Lung microvascular endothelial cell (primary cell): ENCODE measurements around the gene CZIB. TPM values are rescaled to one million over a fixed set of nuclear protein-coding genes. Genes with fewer than 3 reads are reported as not detected.
"Not testable (repeated sequence)": the region's sequence is repeated elsewhere in the genome, so short reads cannot be mapped to it uniquely, and the experiment has no call there.

Experiments
- DNase-seq, 2 donors: peaks; one replicate each; pipeline versions ENCODE4 v3.0.0 to v3.0.0-alpha.2; 2010; ENCODE audit warnings: low read depth in 2 of 2
- total RNA-seq: library from RNA; depleted of rRNA; stranded (reverse); fragments of >200 nt; gene quantifications from 2 replicates; pipeline ENCODE4 v1.2.1, GENCODE V29; 2014

CZIB gene
- total RNA-seq, 1 donor from 2014 or later = 35.5 TPM

DNA sequence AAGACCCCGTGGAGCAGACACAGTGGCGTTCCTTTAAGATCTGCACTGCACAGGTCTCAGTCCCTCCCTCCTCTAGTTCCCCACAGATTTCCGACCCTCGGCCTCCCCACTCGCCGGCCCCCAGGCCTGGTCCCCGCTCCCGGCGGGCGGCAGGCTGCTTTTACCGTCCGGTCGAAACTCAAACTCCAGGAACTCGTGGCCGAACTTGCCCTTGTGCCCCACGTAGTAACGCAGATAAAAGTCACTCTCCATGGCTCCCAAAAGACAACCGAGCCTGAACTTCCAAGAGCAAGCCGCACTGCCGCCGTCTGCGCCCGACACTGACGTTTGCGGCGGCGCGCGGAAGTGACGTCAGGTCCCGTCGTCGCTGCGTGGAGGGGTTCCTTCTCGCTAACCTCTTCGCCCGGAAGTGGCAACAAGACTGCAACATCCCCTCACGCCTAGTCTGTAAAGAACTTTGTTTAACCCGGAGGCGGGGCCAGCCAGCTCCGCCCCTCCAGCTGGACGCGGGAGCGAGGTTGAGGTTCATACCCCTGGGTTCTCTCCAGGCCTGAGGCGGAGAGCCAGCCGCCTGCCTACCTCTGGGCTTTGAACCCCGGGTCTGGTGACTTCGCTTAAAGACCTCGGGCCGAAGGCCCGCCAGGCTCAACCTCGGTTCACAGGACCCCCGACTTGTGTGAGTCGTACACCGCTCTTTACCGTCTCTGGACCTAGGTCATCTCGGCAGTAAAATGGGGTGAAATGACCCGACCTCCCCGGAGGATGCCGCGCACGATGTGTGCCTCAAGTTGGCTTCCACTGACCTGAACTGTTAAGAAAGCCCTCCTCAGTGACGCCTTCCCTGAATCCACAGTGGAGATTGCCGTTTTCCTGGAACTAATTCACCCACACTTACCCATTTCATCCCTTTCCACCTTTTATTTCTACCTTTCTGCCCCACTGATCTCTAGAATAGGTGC is 18.0 kb upstream of the CZIB start, which contains the start of gene MAGOH:
TSS of gene MAGOH (minus strand) at position 322 of the 959 bp plus-strand sequence. CDS start at position 252, 70 bp downstream.
- peak; percentile 95 to 96 for DNase-seq

DNA sequence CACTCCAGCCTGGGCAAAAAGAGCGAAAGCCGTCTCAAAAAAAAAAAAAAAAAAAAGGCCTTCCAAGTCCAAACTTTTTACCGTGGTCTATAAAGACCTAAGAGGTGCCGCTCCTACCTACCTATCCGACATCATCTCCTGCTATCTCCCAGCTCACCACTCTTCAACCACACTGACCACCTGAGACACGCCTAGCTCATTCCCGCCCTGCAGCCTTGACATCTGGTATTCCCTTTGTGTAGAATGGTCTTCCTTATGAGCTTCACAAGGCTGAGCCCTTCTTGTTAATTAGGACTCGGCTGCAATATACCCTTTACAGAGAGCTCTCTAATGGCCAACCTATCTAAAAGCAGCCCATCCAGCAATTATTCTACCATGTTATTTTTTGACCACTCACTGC is 17.2 kb upstream of the CZIB start:
- no peak for DNase-seq

DNA sequence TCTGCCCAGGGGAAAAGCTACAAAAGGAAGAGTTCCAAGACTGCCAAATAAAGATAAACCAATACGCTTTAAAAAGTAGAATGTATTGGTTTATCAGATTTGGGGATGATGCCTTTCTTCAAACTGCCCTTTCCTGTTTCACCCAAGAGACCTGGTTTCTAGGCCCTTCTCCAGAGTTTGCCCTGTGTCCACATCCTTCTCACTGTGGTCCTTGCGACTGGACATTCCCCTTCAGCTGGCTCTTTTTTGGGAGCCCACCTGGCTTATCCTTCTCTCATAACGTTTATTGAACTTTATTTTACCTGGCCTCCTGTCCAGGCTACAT is 490 bp upstream of the CZIB start:
- DNase-seq = no peak

DNA sequence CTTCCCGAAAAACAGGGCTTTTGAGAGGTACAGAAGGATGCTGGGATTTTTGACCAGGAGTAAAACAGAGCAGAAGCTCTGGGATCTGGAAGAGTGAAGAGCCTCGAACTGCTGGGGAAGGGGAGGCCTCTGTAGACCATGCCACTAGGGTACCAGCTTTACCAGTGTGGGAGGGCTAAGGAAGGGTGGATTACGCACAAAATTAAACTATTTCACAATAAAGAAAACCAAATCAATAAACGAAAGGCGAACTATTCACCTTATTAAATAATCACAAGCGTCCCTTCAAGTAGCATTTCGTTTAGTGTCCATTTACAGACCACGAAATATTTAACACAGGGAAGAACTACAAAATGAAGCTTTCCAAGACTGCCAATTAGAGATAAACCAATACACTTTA is 723 bp downstream of the CZIB start:
- no peak for DNase-seq

DNA sequence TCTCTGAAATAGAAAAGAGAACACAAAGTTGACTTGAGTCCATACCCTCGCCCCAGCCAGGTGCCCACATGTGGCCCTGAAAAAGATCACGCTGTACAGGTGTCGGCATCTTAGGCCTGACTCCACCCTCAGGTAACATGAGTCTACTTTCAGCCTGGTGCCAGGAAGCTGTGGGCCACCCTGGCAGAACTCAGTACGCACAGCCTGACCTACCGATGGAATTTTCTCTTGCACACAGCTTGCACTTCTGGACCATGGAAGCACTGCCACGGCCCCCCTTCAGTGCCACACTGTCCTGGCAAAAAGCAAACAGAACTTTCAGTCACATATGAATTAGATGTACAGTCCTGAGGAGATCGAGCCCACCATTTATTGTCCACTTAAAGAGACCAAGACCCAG is 2.2 kb downstream of the CZIB start:
- DNase-seq = no peak

DNA sequence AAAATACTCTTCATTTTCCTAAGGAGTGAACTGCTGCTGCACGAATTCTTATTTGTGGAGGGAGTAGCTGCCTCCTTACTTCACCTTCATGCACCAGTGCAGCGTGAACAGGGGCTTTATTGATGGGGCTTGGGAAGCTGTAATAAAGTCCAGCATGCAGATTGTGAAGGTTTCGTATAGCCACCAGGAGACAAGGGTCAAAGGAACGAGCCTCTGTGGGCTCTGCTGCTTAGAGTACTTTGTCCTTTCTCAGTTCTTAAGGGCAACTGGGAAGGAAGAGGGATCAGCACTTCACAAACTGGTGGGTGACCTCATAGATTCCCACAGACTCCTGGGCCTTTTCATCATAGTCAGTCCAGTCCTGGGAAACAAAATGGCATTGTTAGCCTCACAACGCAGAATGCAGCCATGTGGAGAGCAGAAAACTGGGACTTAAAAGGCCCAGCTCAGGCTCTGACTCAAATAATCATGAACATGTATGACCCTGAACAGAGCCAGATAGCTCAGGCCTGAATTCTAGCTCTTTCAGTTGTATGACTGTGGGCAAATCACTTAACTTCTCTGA is 6.0 kb downstream of the CZIB start:
- DNase-seq = no peak

DNA sequence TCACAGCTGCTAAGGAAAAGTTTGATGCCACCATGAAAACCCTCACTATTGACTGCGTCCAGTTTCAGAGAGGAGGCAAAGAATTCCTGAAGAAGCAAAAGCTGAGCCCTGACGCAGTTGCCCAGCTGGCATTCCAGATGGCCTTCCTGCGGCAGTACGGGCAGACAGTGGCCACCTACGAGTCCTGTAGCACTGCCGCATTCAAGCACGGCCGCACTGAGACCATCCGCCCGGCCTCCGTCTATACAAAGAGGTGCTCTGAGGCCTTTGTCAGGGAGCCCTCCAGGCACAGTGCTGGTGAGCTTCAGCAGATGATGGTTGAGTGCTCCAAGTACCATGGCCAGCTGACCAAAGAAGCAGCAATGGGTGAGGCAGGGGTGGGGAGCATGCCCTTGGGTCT is 9.5 kb downstream of the CZIB start:
- no peak for DNase-seq

DNA sequence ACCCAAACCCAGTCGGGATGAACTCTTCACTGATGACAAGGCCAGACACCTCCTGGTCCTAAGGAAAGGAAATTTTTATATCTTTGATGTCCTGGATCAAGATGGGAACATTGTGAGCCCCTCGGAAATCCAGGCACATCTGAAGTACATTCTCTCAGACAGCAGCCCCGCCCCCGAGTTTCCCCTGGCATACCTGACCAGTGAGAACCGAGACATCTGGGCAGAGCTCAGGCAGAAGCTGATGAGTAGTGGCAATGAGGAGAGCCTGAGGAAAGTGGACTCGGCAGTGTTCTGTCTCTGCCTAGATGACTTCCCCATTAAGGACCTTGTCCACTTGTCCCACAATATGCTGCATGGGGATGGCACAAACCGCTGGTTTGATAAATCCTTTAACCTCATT is 10.1 kb downstream of the CZIB start:
- DNase-seq = no peak

DNA sequence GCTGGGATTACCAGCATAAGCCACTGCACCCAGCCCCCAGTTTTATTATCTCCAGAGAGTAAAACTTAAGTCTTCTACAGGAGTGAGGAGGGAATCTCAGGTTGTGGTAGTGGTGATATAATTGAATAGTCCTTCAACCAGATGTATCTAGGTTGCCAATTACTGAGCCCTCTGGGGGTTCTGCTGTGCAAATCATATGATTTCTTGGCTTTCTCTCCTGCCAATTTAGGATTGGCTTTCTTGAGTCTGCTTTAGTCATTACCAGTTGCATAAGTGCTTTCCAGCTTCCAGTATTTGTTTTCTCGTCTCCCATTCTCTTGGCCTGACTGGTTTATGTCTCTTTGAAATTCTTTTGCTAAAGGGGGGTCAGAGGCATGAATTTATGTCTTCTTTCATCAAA is 12.7 kb downstream of the CZIB start:
- DNase-seq = no peak

DNA sequence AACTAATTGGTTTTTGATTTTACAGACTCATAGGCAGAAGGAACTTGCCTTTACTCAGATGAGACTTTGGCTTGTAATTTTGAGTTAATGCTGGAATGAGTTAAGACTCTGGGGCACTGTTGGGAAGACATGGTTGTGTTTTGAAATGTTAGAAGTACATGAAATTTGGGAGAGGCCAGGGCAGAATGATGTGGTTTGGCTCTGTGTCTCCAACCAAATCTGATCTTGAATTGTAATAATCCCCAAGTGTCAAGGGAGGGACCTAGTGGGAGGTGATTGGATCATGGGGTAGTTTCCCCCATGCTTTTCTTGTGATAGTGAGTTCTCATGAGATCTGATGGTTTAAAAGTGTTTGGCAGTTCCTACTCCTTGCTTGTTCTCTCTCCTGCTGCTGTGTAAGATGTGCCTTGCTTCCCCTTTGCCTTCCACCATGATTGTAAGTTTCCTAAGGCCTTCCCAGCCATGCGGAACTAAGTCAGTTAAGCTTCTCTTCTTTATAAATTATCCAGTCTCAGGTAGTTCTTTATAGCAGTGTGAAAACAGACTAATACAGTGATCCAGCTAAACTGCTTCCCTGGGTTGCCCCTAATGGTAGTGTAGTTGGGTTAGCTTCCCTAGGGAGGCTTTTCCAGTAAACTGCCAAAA is 13.6 kb downstream of the CZIB start:
- no peak for DNase-seq

DNA sequence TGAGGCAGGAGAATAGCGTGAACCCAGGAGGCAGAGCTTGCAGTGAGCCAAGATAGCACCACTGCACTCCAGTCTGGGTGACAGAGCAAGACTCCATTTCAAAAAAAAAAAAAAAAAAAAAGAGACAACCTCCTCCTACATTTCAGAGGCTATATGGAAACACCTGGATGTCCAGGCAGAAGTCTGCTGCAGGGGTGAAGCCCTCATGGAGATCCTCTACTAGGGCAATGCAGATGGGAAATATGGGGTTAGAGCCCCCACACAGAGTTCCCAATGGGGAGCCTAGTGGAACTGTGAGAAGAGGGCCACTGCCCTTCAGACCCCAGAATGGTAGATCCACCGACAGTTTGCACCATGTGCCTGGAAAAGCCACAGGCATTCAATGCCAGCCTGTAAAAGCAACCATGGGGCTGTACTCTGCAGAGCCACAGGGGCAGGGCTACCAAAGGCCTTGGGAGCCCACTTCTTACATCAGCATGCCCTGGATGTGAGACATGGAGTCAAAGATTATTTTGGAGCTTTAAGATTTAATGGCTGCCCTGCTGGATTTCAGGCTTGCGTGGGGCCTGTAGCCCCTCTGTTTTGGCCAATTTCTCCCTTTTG is 14.2 kb downstream of the CZIB start:
- not testable (repeated sequence) for DNase-seq

DNA sequence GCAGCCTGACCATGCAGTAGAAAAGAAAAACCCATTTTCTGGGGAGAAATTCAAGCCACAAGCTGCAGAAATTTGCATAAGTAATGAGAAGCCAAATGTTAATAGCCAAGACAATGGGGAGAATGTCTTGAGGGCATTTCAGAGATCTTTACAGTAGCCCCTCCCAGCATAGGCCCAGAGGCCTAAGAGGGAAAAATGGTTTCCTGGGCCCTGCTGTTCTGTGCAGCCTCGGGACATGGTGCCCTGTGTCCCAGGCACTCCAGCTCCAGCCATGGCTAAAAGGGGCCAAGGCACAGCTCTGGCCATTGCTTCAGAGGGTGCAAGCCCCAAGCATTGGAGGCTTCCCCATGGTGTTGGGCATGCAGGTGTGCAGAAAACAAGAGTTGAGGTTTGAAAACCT is 14.9 kb downstream of the CZIB start:
- not testable (repeated sequence) for DNase-seq

DNA sequence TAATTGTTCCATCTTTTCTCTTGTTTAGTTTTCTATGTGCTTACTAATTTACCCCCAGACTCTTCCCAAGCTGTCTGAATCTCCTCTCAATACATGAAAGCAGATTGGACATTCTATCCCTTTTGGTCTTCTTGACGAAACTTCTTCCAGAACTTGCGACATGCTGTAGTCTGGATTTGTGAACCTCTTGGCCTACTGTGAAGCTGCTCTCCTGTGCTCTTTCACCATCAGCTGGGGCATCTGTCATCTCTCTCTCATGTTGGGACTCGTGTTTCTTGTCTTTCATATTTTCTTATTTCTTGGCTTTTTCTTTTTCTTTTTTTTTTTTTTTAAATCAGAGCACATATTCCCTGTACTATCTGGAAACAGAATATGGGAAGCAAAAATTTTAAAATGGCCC is 17.0 kb downstream of the CZIB start:
- no peak for DNase-seq

DNA sequence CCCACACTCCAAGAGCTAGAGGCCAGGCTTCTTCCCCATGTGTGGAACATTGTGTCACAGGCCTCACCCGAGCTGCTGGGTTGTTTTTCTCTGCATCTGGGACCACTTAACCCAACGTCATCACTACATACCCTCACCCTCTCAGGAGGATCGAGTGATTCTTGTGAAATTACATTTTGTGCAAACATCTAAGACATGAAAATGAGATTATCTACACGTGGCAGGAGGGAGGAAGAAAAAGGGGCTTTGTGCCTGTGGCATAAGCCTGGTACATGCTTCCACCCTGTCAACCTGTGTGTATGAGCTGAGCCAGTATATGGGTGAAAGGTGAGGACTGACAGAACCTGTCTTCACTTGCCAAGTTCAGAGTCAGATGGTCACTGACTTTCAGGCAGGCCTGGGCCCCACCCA is 22.2 kb downstream of the CZIB start:
- no peak for DNase-seq

DNA sequence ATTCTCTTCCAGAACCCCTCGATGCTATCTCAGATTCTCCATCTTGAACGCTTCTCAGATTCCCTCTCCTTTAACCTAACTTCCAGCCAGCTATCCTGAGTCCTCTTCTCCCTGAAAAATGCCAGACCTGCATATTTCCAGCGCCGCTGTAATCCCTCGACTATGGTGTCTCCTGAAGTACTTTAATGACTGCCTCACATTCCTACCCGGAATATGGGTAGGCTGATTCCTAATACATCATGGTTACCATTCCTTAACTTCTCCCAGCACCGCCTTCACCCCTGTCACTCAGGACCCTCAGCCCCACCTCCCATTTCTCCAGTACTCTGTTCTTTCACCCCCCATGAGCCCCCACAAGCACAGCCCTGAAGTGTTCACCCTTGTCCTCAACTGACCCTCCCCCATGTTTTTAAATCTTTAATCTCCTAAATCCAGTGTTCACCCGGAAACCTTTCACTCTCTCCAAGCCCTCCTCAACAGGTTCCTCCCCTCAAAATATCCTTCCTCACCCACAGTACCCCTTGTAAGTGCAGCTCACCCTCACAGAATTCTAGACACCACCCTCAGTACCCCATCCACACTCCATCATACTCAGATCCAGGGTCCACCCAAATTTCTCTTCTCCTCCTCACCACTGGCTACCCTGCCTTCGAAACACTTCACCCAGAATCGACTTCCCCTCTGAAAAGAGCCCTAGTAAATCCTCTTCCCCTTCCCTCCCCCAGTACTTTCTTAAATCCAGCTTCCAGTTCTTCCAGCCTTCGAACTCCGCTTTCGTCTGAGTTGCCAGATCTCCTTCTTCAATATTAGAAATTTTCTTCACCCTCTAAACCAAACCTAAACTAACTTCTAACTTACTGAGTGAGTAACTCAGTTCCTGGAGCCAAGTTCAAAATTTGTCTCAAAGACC is 22.9 kb downstream of the CZIB start:
- peak in 1 of 2 donors; percentile 15 for DNase-seq

DNA sequence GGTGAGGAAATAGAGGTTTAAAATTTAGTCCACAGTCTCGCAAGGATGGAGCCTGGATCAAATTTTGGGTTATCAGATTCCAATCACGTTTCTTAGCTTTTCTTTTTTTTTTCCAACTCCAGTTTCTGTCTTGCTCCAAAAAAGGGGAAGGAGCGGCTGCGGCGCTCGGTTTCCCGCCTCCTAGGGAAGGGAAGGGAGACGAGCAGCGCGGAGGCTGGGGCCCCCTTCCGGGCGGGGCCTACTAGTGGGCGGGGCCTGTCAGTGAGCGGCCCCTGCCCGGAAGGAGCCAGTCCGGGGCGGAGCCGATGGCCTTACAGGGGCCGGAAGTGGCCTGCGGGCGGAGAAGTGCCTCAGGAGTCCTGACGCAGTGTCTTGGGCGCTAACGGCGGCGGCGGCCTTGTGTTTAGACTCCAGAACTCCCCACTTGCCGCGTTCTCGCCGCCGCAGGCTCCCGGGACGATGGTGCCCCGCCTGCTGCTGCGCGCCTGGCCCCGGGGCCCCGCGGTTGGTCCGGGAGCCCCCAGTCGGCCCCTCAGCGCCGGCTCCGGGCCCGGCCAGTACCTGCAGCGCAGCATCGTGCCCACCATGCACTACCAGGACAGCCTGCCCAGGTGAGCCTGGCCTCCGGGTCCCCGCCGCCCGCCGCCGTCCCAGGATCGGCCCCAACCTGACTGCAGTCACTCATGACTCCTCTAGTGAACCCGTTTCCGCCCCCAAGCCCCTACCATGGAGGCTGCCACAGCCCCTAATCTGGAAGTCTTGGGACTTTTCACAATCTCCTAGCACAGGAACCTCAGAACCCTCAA is 23.7 kb downstream of the CZIB start, which contains the start of gene CPT2:
TSS of gene CPT2 (plus strand) at position 340 of the 806 bp plus-strand sequence. CDS start at position 460, 120 bp downstream.
- DNase-seq = peak; percentile 74 to 88

DNA sequence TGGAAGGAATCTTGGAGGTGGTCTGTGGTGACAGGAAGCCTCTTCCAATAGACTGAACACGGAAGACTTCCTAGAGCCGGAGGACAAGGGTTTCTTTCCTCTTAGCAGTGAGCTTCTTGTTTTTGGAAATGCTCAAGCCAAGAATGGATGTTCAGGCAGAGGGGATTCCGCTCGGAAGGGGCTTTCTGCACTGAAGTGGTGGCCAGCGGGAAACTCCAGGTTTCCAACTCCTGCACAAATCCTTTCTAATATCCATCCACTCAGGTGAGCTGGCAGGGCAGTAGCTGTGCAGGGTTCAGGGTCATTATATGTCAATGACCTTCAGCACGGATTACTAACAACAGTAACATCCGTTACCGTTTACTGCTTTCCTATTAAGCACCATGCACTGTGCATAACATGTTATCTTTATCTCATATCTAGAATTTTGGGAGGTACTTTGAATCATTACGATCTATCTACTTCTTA is 24.4 kb downstream of the CZIB start:
- peak in 1 of 2 donors; percentile 17 for DNase-seq

DNA sequence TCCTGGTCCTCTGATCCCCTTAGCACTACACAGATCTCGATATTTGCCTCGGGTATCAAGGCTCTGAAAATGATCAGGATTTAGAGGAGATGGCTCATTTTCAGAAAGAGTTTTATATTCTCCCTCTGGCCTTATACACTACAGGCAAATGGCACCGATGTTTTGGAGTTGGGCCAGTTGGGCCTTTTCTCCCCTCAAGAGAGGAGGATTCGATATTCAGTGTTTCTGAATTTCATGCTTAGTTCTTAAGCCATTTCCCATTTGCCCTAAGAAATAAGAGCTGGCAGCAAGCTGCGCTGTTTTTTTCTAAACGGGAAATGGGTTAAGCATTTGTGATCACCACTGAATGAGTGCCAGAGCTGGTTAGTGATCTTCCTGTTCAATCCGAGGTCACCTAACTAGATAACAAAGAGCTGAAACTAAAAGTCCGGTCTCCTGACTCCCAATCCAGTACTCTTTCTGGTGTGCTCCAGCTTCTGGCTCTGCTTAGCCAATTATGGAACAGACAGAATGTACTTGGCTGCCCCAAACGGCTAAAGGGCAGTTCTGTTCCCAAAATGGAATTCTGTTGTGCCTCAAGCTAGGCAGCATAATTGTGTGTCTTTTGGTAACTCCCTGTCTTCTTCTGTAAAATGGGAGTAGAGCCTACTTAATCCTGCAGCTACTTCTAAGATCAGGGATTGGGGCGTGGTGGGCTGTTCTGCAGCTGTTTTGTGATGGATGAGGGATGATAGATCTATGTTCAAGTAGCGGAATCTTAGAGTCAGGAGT is 25.0 kb downstream of the CZIB start:
- DNase-seq = peak in 1 of 2 donors; percentile 40

DNA sequence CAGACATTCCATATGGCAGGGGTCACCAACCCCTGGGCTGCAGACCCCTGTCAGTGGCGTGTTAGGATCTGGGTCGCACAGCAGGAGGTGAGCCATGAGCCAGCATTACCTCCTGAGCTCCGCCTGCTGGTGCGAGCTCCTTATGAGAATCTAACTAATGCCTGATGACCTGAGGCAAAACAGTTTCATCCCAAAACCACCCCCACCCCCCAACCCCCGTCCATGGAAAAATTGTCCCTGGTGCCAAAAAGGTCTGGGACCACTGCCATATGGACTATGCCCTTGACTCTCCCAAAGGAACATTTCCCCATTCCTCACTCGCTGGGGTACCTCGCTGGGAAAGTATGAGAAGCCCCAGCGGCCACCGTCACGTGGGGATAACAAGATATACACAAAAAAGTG is 30.2 kb downstream of the CZIB start:
- DNase-seq = no peak
